Measurements from ENCODE around the gene CPA4. TPM values are rescaled to one million over a fixed set of nuclear protein-coding genes. Genes with fewer than 3 reads are reported as not detected.
A peak's percentile ranks its signal among the peaks of the same experiment; 100 is the strongest.
"Not testable (repeated sequence)": the region's sequence is repeated elsewhere in the genome, so short reads cannot be mapped to it uniquely, and the experiment has no call there.

The CPA4 gene
- 100 to 1,000 TPM in 1 of 4 donors, 10 to 100 TPM in 3; 68.7 to 116 (median 83.0) TPM for total RNA-seq

DNA sequence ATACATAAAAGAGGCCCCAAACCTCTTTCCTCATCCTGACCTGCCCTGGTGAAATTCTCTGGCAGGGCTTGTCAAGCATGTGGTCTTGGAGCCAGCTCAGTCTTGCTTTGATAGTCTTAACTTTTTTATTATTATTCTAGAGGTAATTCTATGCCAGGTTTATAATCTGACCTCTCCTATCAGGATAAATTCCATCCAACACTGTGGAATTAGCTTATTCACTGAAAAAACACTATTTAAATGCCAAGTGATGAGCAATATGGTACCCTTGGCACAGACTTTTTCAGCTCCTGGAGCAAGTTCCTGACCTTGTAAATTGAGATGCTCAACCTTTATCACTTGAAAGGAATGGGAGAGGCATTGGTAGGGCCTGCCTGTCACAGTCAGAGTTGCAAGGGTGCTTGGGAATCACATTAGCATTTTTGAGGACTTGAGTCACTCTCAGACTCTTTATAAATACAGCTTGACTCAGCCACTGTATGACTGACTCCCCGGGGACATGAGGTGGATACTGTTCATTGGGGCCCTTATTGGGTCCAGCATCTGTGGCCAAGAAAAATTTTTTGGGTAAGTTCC, at the start of gene CPA4:
CPA4 (plus strand) TSS at position 480 of the 576 bp plus-strand sequence; CDS start at position 500, 20 bp downstream.
- no peaks in the 10 kb centered on the region for H3K36me3 ChIP-seq
- peak within 1 kb of the TSS; percentile 1 for H3K4me3 ChIP-seq
- peak within 1 kb of the TSS; percentile 78 for H3K27ac ChIP-seq
- H3K4me1 ChIP-seq: peaks cover 38% of the 10 kb centered on the region
- no peaks in the 10 kb centered on the region for H3K27me3 ChIP-seq
- no peaks in the 10 kb centered on the region for H3K9me3 ChIP-seq
- no peak for DNase-seq (ENCODE audit: low spot score in 2 of 2)
- WGBS: 18% methylated on average over 1 of the region's 1 CpG
- TF ChIP-seq POLR2A (IDR thresholded peaks at IDR 0.05) (no peak), POLR2AphosphoS5 (IDR thresholded peaks at IDR 0.05) (no peak), EP300 (IDR thresholded peaks at IDR 0.05) (no peak)
- TF ChIP-seq, protein P1, sequence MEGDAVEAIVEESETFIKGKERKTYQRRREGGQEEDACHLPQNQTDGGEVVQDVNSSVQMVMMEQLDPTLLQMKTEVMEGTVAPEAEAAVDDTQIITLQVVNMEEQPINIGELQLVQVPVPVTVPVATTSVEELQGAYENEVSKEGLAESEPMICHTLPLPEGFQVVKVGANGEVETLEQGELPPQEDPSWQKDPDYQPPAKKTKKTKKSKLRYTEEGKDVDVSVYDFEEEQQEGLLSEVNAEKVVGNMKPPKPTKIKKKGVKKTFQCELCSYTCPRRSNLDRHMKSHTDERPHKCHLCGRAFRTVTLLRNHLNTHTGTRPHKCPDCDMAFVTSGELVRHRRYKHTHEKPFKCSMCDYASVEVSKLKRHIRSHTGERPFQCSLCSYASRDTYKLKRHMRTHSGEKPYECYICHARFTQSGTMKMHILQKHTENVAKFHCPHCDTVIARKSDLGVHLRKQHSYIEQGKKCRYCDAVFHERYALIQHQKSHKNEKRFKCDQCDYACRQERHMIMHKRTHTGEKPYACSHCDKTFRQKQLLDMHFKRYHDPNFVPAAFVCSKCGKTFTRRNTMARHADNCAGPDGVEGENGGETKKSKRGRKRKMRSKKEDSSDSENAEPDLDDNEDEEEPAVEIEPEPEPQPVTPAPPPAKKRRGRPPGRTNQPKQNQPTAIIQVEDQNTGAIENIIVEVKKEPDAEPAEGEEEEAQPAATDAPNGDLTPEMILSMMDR (IDR thresholded peaks at IDR 0.05): no peak

DNA sequence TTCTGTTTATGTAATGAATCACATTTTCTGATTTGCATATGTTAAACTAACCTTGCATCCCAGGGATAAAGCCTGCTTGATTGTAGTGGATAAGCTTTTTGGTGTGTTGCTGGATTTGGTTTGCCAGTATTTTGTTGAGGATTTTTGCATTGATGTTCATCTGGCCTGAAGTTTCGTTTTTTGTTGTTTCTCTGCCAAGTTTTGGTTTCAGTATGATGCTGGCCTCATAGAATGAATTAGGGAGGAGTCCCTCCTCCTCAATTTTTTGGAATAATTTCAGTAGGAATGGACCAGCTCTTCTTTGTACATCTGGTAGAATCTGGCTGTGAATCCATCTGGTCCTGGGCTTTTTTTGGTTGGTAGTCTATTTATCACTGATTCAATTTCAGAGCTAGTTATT, 49.5 kb upstream of the CPA4 start:
- not testable (repeated sequence) for H3K4me3 ChIP-seq; H3K4me1 ChIP-seq; H3K36me3 ChIP-seq; H3K27me3 ChIP-seq; DNase-seq (ENCODE audit: low spot score in 2 of 2); H3K27ac ChIP-seq; H3K9me3 ChIP-seq
- WGBS: 17% methylated on average over 1 of the region's 1 CpG

DNA sequence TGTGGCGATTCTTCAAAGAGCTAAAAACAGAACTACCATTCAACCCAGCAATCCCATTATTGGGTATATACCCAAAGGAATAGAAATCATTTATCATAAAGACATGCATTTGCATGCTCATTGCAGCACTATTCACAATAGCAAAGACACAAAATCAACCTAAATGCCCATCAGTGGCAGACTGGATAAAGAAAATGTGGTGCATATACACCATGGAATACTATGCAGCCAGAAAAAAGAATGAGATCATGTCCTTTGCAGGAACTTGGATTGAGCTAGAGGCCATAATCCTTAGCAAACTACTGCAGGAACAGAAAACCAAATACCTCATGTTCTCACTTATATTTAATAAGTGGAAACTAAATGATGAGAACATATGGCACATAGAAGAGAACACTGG, 46.5 kb upstream of the CPA4 start:
- H3K36me3 ChIP-seq; DNase-seq (ENCODE audit: low spot score in 2 of 2); H3K4me1 ChIP-seq; H3K27ac ChIP-seq; H3K9me3 ChIP-seq; H3K4me3 ChIP-seq; H3K27me3 ChIP-seq: not testable (repeated sequence)
- 100% methylated on average over 1 of the region's 1 CpG for WGBS

- not testable (repeated sequence) for DNase-seq (ENCODE audit: low spot score in 2 of 2); H3K27ac ChIP-seq; H3K4me3 ChIP-seq; H3K4me1 ChIP-seq; H3K27me3 ChIP-seq; H3K36me3 ChIP-seq; H3K9me3 ChIP-seq
- 92% methylated on average over 5 of the region's 5 CpGs for WGBS
Measured at GRCh38 chr7:130248842-130249241, 44.1 kb upstream of the CPA4 start.

DNA sequence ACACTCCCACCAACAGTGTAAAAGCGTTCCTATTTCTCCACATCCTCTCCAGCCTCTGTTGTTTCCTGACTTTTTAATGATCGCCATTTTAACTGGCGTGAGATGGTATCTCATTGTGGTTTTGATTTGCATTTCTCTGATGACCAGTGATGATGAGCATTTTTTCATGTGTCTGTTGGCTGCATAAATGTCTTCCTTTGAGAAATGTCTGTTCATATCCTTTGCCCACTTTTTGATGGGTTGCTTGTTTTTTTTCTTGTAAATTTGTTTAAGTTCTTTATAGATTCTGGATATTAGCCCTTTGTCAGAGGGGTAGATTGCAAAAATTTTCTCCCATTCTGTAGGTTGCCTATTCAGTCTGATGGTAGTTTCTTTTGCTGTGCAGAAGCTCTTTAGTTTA, 43.3 kb upstream of the CPA4 start:
- not testable (repeated sequence) for H3K4me3 ChIP-seq; H3K9me3 ChIP-seq; H3K36me3 ChIP-seq; H3K4me1 ChIP-seq; DNase-seq (ENCODE audit: low spot score in 2 of 2); H3K27me3 ChIP-seq; H3K27ac ChIP-seq
- WGBS: 87% methylated on average over 3 of the region's 3 CpGs

GRCh38 chr7:130254555-130254954, 38.4 kb upstream of the CPA4 start:
- H3K4me1 ChIP-seq: no peaks in the 10 kb centered on the region
- no peak for TF ChIP-seq POLR2A (IDR thresholded peaks at IDR 0.05)
- TF ChIP-seq, protein P1 (IDR thresholded peaks at IDR 0.05): no peak
- TF ChIP-seq EP300 (IDR thresholded peaks at IDR 0.05): no peak
- TF ChIP-seq POLR2AphosphoS5 (IDR thresholded peaks at IDR 0.05): no peak
- H3K27ac ChIP-seq: no peak overlapping the region
- WGBS: 89% methylated on average over 5 of the region's 6 CpGs
- DNase-seq (ENCODE audit: low spot score in 2 of 2): no peak
- H3K27me3 ChIP-seq: no peaks in the 10 kb centered on the region
- H3K36me3 ChIP-seq: no peaks in the 10 kb centered on the region
- peaks cover 14% of the 10 kb centered on the region for H3K9me3 ChIP-seq
- H3K4me3 ChIP-seq: no peak overlapping the region

DNA sequence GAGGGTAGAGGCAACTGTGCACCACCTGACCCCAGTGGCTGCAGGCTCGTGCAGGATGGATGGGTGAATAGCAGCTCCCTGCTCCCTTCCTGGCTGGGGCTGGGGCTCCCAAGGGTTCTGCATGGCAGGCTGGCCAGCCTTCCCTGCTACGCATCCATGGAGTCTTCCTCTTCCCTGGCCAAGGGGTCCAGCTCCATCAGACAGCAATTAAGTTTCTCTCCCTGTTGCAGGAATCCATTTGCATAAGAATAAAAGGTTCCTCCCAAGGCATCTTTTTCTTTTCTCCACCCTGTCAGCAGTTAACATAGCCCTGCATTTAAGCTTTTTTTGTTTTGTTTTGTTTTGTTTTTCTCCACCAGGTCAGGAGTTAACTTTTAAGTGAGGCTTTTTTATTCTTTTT, 36.3 kb upstream of the CPA4 start:
- TF ChIP-seq POLR2AphosphoS5 (IDR thresholded peaks at IDR 0.05) (no peak), EP300 (IDR thresholded peaks at IDR 0.05) (no peak), POLR2A (IDR thresholded peaks at IDR 0.05) (no peak)
- TF ChIP-seq, protein P1 (IDR thresholded peaks at IDR 0.05): no peak
- H3K36me3 ChIP-seq: no peaks in the 10 kb centered on the region
- H3K27me3 ChIP-seq: no peaks in the 10 kb centered on the region
- H3K4me1 ChIP-seq: no peaks in the 10 kb centered on the region
- H3K27ac ChIP-seq: no peak overlapping the region
- H3K9me3 ChIP-seq: peaks cover 14% of the 10 kb centered on the region
- WGBS: 89% methylated on average over 2 of the region's 2 CpGs
- no peak for DNase-seq (ENCODE audit: low spot score in 2 of 2)
- no peak overlapping the region for H3K4me3 ChIP-seq

All from suprapubic skin (tissue), 4 donors.